DND-41 (cell line): ENCODE results near the gene PLEKHD1.

ENCODE experiments used
- ATAC-seq: fragments of 200-7000 bp; cut with Tn5 transposase; 3 replicates; pipeline ENCODE4 v1.9.1; 2021; ENCODE audit warnings: low read depth; ENCODE audit not compliant: insufficient read depth
- DNase-seq: peaks from one replicate; pipeline ENCODE4 v3.0.0-alpha.2; 2020
- H2AFZ ChIP-seq: 2 replicates; pipeline ENCODE4 v1.6.0; 2012; ENCODE audit warnings: low read depth, low read length
- H3K27ac ChIP-seq: 2 replicates; pipeline ENCODE4 v1.5.1; 2012; ENCODE audit warnings: low read length, inconsistent platforms
- H3K27me3 ChIP-seq: fragments of 200-600 bp; sonication (generic); 2 replicates; pipeline ENCODE4 v1.6.0; 2012; ENCODE audit warnings: low read length, mild to moderate bottlenecking, inconsistent platforms; ENCODE audit not compliant: insufficient read depth, poor library complexity
- H3K36me3 ChIP-seq: 2 replicates; pipeline ENCODE4 v1.5.1; 2012; ENCODE audit warnings: low read length, inconsistent platforms; ENCODE audit not compliant: insufficient read depth
- H3K4me1 ChIP-seq: 2 replicates; pipeline ENCODE4 v1.5.1; 2012; ENCODE audit warnings: mild to moderate bottlenecking, low read length; ENCODE audit not compliant: insufficient read depth
- H3K4me2 ChIP-seq: 2 replicates; pipeline ENCODE4 v1.6.0; 2012; ENCODE audit warnings: mild to moderate bottlenecking, moderate library complexity, low read length, inconsistent platforms; ENCODE audit not compliant: insufficient read depth
- H3K4me3 ChIP-seq, 2 experiments: fragments of 200-600 bp in 1 of 2; shearing (Covaris generic) in 1 of 2; 2 replicates each; pipeline ENCODE4 v1.5.1; 2012 to 2016; ENCODE audit warnings: inconsistent platforms in 2 of 2, low read length in 2 of 2, mild to moderate bottlenecking in 2 of 2, low read depth in 1 of 2, moderate library complexity in 1 of 2
- H3K79me2 ChIP-seq: 2 replicates; pipeline ENCODE4 v1.6.0; 2012; ENCODE audit warnings: low read length, inconsistent platforms; ENCODE audit not compliant: insufficient read depth
- H3K9ac ChIP-seq: 2 replicates; pipeline ENCODE4 v1.6.0; 2012; ENCODE audit warnings: low read depth, mild to moderate bottlenecking, inconsistent platforms, low read length, moderate library complexity
- H3K9me3 ChIP-seq: 2 replicates; pipeline ENCODE4 v1.5.1; 2012; ENCODE audit warnings: low read length, moderate library complexity, mild to moderate bottlenecking, inconsistent platforms; ENCODE audit not compliant: insufficient read depth, severe bottlenecking
- H4K20me1 ChIP-seq: 2 replicates; pipeline ENCODE4 v1.6.0; 2012; ENCODE audit warnings: low read length; ENCODE audit not compliant: insufficient read depth
- EZH2 ChIP-seq: IDR thresholded peaks from 3 replicates; pipeline ENCODE4 v1.6.1; 2012; ENCODE audit warnings: borderline replicate concordance, low read depth, mild to moderate bottlenecking, moderate library complexity, low read length, inconsistent platforms; ENCODE audit not compliant: severe bottlenecking
- TF ChIP-seq, protein P1 (sequence below): IDR thresholded peaks from 2 replicates; pipeline ENCODE4 v1.5.1; 2012; ENCODE audit warnings: borderline replicate concordance, low read length, moderate library complexity, mild to moderate bottlenecking; ENCODE audit not compliant: poor library complexity, severe bottlenecking; ENCODE audit errors: extremely low read depth

Gene PLEKHD1

DNA sequence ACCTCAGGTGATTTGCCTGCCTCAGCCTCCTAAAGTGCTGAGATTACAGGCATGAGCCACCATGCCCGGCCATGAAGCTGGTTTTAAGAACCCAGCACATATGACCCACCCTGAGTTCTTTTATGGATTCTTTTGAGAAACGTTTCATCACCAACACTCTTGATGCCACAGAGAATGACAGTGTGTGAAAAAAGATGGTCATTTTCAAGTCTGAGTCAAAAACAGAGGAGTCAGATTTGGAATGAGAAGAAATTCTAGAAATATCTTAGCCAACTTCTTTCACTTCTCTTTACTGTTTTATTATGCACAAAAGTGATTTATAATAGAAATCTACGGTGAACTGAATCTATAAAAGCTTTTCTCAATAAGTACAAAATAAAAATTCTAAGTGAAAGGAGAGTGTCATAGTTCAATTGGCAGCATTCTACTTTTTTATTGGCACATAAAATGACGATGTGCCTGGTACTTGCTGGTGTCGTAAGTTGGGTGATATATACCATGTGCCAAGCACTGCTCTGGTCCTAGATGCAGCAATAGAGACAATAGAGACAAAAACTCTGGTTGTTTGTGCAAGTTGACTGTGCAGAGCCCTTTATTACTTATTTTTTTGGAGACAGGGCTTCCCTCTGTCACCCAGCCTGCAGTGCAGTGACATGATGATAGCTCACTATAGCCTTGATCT lies 56.3 kb downstream of the PLEKHD1 start:
- H3K9ac ChIP-seq, result no peak overlapping the region
- H2AFZ ChIP-seq, result no peak overlapping the region
- H3K36me3 ChIP-seq, result no peaks in the 10 kb centered on the region
- H3K9me3 ChIP-seq, result no peaks in the 10 kb centered on the region
- H3K4me2 ChIP-seq, result no peak overlapping the region
- H3K4me1 ChIP-seq, result no peaks in the 10 kb centered on the region
- no peaks in the 10 kb centered on the region for H3K79me2 ChIP-seq
- no peak for ATAC-seq
- H3K27me3 ChIP-seq, result peaks cover 30% of the 10 kb centered on the region
- no peak overlapping the region for H3K4me3 ChIP-seq
- H3K27ac ChIP-seq, result no peak overlapping the region
- TF ChIP-seq, protein P1, sequence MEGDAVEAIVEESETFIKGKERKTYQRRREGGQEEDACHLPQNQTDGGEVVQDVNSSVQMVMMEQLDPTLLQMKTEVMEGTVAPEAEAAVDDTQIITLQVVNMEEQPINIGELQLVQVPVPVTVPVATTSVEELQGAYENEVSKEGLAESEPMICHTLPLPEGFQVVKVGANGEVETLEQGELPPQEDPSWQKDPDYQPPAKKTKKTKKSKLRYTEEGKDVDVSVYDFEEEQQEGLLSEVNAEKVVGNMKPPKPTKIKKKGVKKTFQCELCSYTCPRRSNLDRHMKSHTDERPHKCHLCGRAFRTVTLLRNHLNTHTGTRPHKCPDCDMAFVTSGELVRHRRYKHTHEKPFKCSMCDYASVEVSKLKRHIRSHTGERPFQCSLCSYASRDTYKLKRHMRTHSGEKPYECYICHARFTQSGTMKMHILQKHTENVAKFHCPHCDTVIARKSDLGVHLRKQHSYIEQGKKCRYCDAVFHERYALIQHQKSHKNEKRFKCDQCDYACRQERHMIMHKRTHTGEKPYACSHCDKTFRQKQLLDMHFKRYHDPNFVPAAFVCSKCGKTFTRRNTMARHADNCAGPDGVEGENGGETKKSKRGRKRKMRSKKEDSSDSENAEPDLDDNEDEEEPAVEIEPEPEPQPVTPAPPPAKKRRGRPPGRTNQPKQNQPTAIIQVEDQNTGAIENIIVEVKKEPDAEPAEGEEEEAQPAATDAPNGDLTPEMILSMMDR, result no peak
- no peak for TF ChIP-seq EZH2
- H4K20me1 ChIP-seq, result no peaks in the 10 kb centered on the region
- no peak for DNase-seq

DNA sequence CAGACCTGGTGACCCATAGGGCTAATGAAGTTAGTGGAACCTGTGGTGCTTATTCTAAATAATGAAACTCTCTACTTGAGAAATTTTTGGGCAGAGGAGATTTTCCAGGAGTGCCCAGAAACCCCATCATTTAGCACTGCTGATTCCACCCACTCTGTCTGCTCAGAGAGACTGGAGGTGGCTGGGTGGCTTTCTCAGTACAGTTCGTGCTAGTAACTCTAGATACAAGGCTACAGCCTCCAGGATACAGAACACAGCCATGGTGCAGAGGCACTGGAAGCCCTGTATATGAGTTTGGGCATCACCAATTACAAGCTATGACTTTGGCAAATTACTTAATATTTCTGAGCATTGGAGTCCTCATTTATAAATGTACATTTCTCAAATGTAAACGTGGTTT lies 57.8 kb downstream of the PLEKHD1 start:
- no peak overlapping the region for H3K9ac ChIP-seq
- no peak overlapping the region for H3K4me3 ChIP-seq
- no peaks in the 10 kb centered on the region for H3K4me1 ChIP-seq
- no peak overlapping the region for H2AFZ ChIP-seq
- no peak overlapping the region for H3K4me2 ChIP-seq
- TF ChIP-seq EZH2, result no peak
- TF ChIP-seq, protein P1, result no peak
- no peaks in the 10 kb centered on the region for H3K79me2 ChIP-seq
- H3K27ac ChIP-seq, result no peak overlapping the region
- no peaks in the 10 kb centered on the region for H4K20me1 ChIP-seq
- no peak for ATAC-seq
- no peaks in the 10 kb centered on the region for H3K9me3 ChIP-seq
- no peaks in the 10 kb centered on the region for H3K36me3 ChIP-seq
- peaks cover 30% of the 10 kb centered on the region for H3K27me3 ChIP-seq
- DNase-seq, result no peak

DNA sequence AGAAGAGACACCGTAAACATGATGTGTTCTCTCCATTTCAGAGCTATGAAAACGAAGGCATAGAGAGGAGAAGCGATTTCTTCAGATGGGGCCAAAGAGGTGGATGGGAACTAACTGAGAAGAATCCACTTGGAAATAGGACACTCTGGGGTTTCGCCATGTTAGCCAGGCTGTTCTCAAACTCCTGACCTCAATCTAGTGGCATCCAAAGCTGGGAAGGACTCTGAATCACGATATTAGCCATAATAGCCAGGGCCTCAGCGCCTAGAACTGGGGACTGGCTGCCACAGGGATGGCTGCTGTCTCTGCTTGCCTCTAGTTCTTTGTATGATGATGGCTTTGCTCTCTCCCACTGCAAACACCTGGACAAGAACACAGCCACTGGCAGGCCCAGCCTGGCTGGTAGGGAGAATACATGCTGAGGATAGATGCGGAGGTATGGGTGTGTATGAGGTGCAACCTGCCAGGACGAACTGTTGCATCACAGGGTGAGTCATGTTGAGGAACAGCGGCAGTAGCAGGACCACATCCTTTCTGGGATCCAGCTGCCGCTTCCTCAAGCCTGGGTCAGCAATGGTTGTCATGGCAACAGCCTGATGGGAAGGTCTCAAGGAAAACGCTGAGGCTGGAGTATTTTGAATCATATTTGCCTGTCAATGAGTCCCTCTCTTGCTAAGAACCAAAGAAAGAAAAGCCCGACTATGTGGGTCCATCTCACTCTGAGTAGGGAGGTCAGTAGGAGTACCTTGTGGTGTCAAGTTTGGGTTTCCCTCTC lies 59.0 kb downstream of the PLEKHD1 start:
- H3K27me3 ChIP-seq, result peaks cover 26% of the 10 kb centered on the region
- H3K4me1 ChIP-seq, result no peaks in the 10 kb centered on the region
- H3K4me2 ChIP-seq, result no peak overlapping the region
- DNase-seq, result peak; percentile 23
- no peak overlapping the region for H2AFZ ChIP-seq
- TF ChIP-seq, protein P1, result no peak
- no peak for TF ChIP-seq EZH2
- no peaks in the 10 kb centered on the region for H4K20me1 ChIP-seq
- ATAC-seq, result peak; percentile 52; the same call in 1 of the 3 replicates
- no peaks in the 10 kb centered on the region for H3K9me3 ChIP-seq
- no peaks in the 10 kb centered on the region for H3K36me3 ChIP-seq
- no peak overlapping the region for H3K27ac ChIP-seq
- H3K9ac ChIP-seq, result no peak overlapping the region
- no peak overlapping the region for H3K4me3 ChIP-seq
- no peaks in the 10 kb centered on the region for H3K79me2 ChIP-seq
